Mesothelial cell of epicardium (in vitro differentiated cells): ENCODE data around the gene DPY19L3. TPM values are rescaled to one million over a fixed set of nuclear protein-coding genes. Genes with fewer than 3 reads are reported as not detected.
A peak's percentile ranks its signal among the peaks of the same experiment; 100 is the strongest.

ENCODE experiments used
- DNase-seq, 2 experiments: peaks; one replicate each; pipeline ENCODE4 v3.0.0; 2021; ENCODE audit warnings: low spot score in 2 of 2; ENCODE audit not compliant: unreplicated experiment in 2 of 2
- H3K27ac Mint-ChIP-seq: 2 replicates; pipeline ENCODE4 v1.8.0; 2021; ENCODE audit warnings: mixed read lengths
- H3K27me3 Mint-ChIP-seq: 2 replicates; pipeline ENCODE4 v1.8.0; 2021; ENCODE audit warnings: low read depth, mixed read lengths
- H3K36me3 Mint-ChIP-seq: 2 replicates; pipeline ENCODE4 v1.8.0; 2021; ENCODE audit warnings: mixed read lengths
- H3K4me1 Mint-ChIP-seq: 2 replicates; pipeline ENCODE4 v1.8.0; 2021; ENCODE audit warnings: mixed read lengths
- H3K4me3 Mint-ChIP-seq: 2 replicates; pipeline ENCODE4 v1.8.0; 2021; ENCODE audit warnings: mild to moderate bottlenecking, moderate library complexity, mixed read lengths
- H3K9me3 Mint-ChIP-seq: 2 replicates; pipeline ENCODE4 v1.8.0; 2021; ENCODE audit warnings: mixed read lengths
- CTCF ChIP-seq: fragments of 200-600 bp; sonication (generic); IDR thresholded peaks from one replicate; pipeline ENCODE4 v1.5.0; 2021; ENCODE audit warnings: antibody characterized with exemption; ENCODE audit not compliant: unreplicated experiment
- total RNA-seq: library from RNA; stranded (reverse); gene quantifications from 3 replicates; pipeline ENCODE4 v1.2.1, GENCODE V29; 2021

The DPY19L3 gene
- total RNA-seq, 1 donor from 2014 or later, result 111 TPM

GRCh38 chr19:32407004-32407992 is 1.7 kb downstream of the DPY19L3 start:
- Mint-ChIP-seq H3K36me3 (peaks cover 28% of the 10 kb centered on the region), H3K9me3 (no peaks in the 10 kb centered on the region), H3K4me1 (peaks cover 25% of the 10 kb centered on the region), H3K27me3 (no peaks in the 10 kb centered on the region), H3K27ac (peak overlapping the region; percentile 91), H3K4me3 (peak overlapping the region; percentile 80)
- no peak for DNase-seq
- no peak for TF ChIP-seq CTCF

GRCh38 chr19:32415246-32415645 is 9.7 kb downstream of the DPY19L3 start:
- DNase-seq, result no peak
- Mint-ChIP-seq H3K4me3 (no peak overlapping the region), H3K27me3 (no peaks in the 10 kb centered on the region), H3K9me3 (no peaks in the 10 kb centered on the region), H3K4me1 (no peaks in the 10 kb centered on the region), H3K27ac (no peak overlapping the region), H3K36me3 (peaks cover 47% of the 10 kb centered on the region)
- TF ChIP-seq CTCF, result no peak

- TF ChIP-seq CTCF, result no peak
- H3K27me3 Mint-ChIP-seq, result no peaks in the 10 kb centered on the region
- no peaks in the 10 kb centered on the region for H3K4me1 Mint-ChIP-seq
- H3K36me3 Mint-ChIP-seq, result peaks cover 48% of the 10 kb centered on the region
- no peak for DNase-seq
- no peaks in the 10 kb centered on the region for H3K9me3 Mint-ChIP-seq
- no peak overlapping the region for H3K4me3 Mint-ChIP-seq
- no peak overlapping the region for H3K27ac Mint-ChIP-seq
Measured at GRCh38 chr19:32415669-32416068, 10.1 kb downstream of the DPY19L3 start.

GRCh38 chr19:32416749-32417456 is 11.3 kb downstream of the DPY19L3 start:
- H3K4me3 Mint-ChIP-seq, result no peak overlapping the region
- H3K27ac Mint-ChIP-seq, result no peak overlapping the region
- DNase-seq, result no peak
- H3K36me3 Mint-ChIP-seq, result peaks cover 41% of the 10 kb centered on the region
- H3K4me1 Mint-ChIP-seq, result peaks cover 4% of the 10 kb centered on the region
- H3K27me3 Mint-ChIP-seq, result no peaks in the 10 kb centered on the region
- no peaks in the 10 kb centered on the region for H3K9me3 Mint-ChIP-seq
- no peak for TF ChIP-seq CTCF

- Mint-ChIP-seq H3K36me3 (peaks cover 39% of the 10 kb centered on the region), H3K4me3 (no peak overlapping the region), H3K27ac (no peak overlapping the region)
Measured at GRCh38 chr19:32418155-32418554, 12.6 kb downstream of the DPY19L3 start.

More at GRCh38 chr19:32418155-32418554, 12.6 kb downstream of the DPY19L3 start:
- no peak for DNase-seq
- H3K27me3 Mint-ChIP-seq, result no peaks in the 10 kb centered on the region
- TF ChIP-seq CTCF, result no peak
- no peaks in the 10 kb centered on the region for H3K9me3 Mint-ChIP-seq
- peaks cover 9% of the 10 kb centered on the region for H3K4me1 Mint-ChIP-seq
